GM12878 (cell line): Measurements from ENCODE around the gene PRR5. TPM values are rescaled to one million over a fixed set of nuclear protein-coding genes. Genes with fewer than 3 reads are reported as not detected.
"Not testable (repeated sequence)": the region's sequence is repeated elsewhere in the genome, so short reads cannot be mapped to it uniquely, and the experiment has no call there.

Experiments used
- ATAC-seq: fragments of 200-7000 bp; cut with Tn5 transposase; 3 replicates; pipeline ENCODE4 v1.9.1; 2020; ENCODE audit warnings: mild to moderate bottlenecking, moderate library complexity
- BruUV-seq: library from RNA; stranded (reverse); fragments of 400-500 nt; replicated peaks from 2 replicates; lab custom pipeline; 2021; lab: Mats Ljungman, UMichigan
- CTCF ChIA-PET: fragments of 300-600 bp; sonication (Branson Sonifier 250); formaldehyde crosslinking; extraction: SDS; loops from one replicate; lab custom pipeline; 2021; ENCODE audit warnings: inconsistent platforms; lab: Yijun Ruan, JAX
- POLR2A ChIA-PET: fragments of 350-600 bp; formaldehyde crosslinking; extraction: SDS; loops from one replicate; lab custom pipeline; 2021; ENCODE audit warnings: inconsistent platforms; lab: Charles Lee
- RAD21 ChIA-PET: fragments of 300-600 bp; sonication (Branson Sonifier 250); formaldehyde crosslinking; loops from one replicate; lab custom pipeline; 2023; ENCODE audit warnings: antibody characterized with exemption; ENCODE audit not compliant: unreplicated experiment; lab: Charles Lee
- SMC1A ChIA-PET: fragments of 300-600 bp; sonication (Branson Sonifier 250); formaldehyde crosslinking; loops from one replicate; lab custom pipeline; 2023; ENCODE audit not compliant: unreplicated experiment, uncharacterized antibody; lab: Charles Lee
- DNase-seq: peaks from one replicate; pipeline ENCODE4 v3.0.0-alpha.2; 2011; ENCODE audit warnings: low read depth, low spot score
- FAIRE-seq: peaks from 3 replicates; lab custom pipeline; 2011; peaks lifted over from hg19 to GRCh38; lab: Jason Lieb, UNC
- H2AFZ ChIP-seq: 2 replicates; pipeline ENCODE4 v1.6.0; 2011; ENCODE audit warnings: low read depth, low read length, control low read depth; ENCODE audit not compliant: control insufficient read depth
- H3K27ac ChIP-seq: 2 replicates; pipeline ENCODE4 v1.5.1; 2011; ENCODE audit warnings: control low read depth; ENCODE audit not compliant: control insufficient read depth, insufficient read depth
- H3K27me3 ChIP-seq, 2 experiments: replicated peaks in 1 of 2; 2 replicates each; pipeline versions ENCODE4 v1.6.0 to v1.6.1; 2011; ENCODE audit warnings: low read length in 1 of 2; ENCODE audit not compliant: control insufficient read depth in 2 of 2, insufficient read depth in 2 of 2
- H3K36me3 ChIP-seq, 2 experiments: 2 replicates each; pipeline ENCODE4 v1.5.1; 2011; ENCODE audit warnings: low read length in 1 of 2; ENCODE audit not compliant: control insufficient read depth in 2 of 2, insufficient read depth in 2 of 2
- H3K4me1 ChIP-seq: 2 replicates; pipeline ENCODE4 v1.6.1; 2011; ENCODE audit warnings: mild to moderate bottlenecking, low read length, moderate library complexity, mixed read lengths; ENCODE audit not compliant: control insufficient read depth, insufficient read depth
- H3K4me2 ChIP-seq: 2 replicates; pipeline ENCODE4 v1.6.0; 2011; ENCODE audit warnings: control low read depth; ENCODE audit not compliant: control insufficient read depth, insufficient read depth
- H3K4me3 ChIP-seq: fragments of 200-600 bp; sonication (generic); 2 replicates; pipeline ENCODE4 v1.5.1; 2016
- H3K79me2 ChIP-seq: 2 replicates; pipeline ENCODE4 v1.6.0; 2011; ENCODE audit warnings: low read length; ENCODE audit not compliant: control insufficient read depth, insufficient read depth
- H3K9ac ChIP-seq: 2 replicates; pipeline ENCODE4 v1.8.0; 2011; ENCODE audit warnings: low read length, control low read depth, mixed read lengths; ENCODE audit not compliant: control insufficient read depth, insufficient read depth
- H3K9me3 ChIP-seq: replicated peaks from 3 replicates; pipeline ENCODE4 v1.5.1; 2011; ENCODE audit warnings: mild to moderate bottlenecking, low read length; ENCODE audit not compliant: control insufficient read depth, insufficient read depth
- H4K20me1 ChIP-seq: 2 replicates; pipeline ENCODE4 v1.6.0; 2011; ENCODE audit not compliant: control insufficient read depth, insufficient read depth
- CBFB ChIP-seq: IDR thresholded peaks from 2 replicates; pipeline ENCODE4 v1.6.1; 2016; ENCODE audit warnings: antibody characterized with exemption, low read depth
- CTCF ChIP-seq, 3 experiments: IDR thresholded peaks in 2 of 3; conservative IDR thresholded peaks in 1 of 3; 2 replicates each; pipeline ENCODE4 v1.5.1; 2011; ENCODE audit warnings: low read depth in 3 of 3, low read length in 3 of 3, mild to moderate bottlenecking in 3 of 3, control low read depth in 2 of 3, moderate library complexity in 2 of 3, inconsistent platforms in 1 of 3, mixed read lengths in 1 of 3; ENCODE audit not compliant: control insufficient read depth in 2 of 3, insufficient read depth in 1 of 3; ENCODE audit errors: extremely low read depth in 1 of 3
- FOXK2 ChIP-seq: fragments of 450-650 bp; IDR thresholded peaks from 2 replicates; pipeline ENCODE4 v1.6.1; 2017; ENCODE audit warnings: mild to moderate bottlenecking, moderate library complexity
- KDM1A ChIP-seq: fragments of 200-600 bp; sonication (generic); IDR thresholded peaks from 2 replicates; pipeline ENCODE4 v1.6.1; 2016; ENCODE audit warnings: borderline replicate concordance
- SMAD5 ChIP-seq: IDR thresholded peaks from 2 replicates; pipeline ENCODE4 v1.6.1; 2016; ENCODE audit warnings: antibody characterized with exemption, low read depth
- WGBS: methylation state at CpG from one replicate; pipeline ENCODE4 v1.1.6; 2016; ENCODE audit warnings: low lambda C conversion rate; ENCODE audit not compliant: insufficient replicate concordance, insufficient coverage; ENCODE audit errors: missing lambda C conversion rate; 5-methylcytosine and 5-hydroxymethylcytosine counted together
- in situ Hi-C: fragments of 300-500 bp; cut with MboI; formaldehyde crosslinking; loops from 9 replicates; pipeline ENCODE4 v1.14.3; 2018; ENCODE audit warnings: mixed read lengths
- intact Hi-C: fragments of 100-400 bp; cut with micrococcal nuclease; formaldehyde crosslinking; loops from one replicate; pipeline ENCODE4 v1.14.2; 2022; ENCODE audit not compliant: unreplicated experiment
- polyA plus RNA-seq, 11 experiments: library from polyadenylated mRNA; depleted of rRNA in 4 of 11; unstranded in 6 of 11; stranded (reverse) in 5 of 11; fragments of >200 nt; fragmentation: Nextera tagmentation in 4 of 11; fragmentation: Illumina TruSeq in 1 of 11; extraction: Ambion mirVana in 4 of 11; extraction: Trizol in 1 of 11; gene quantifications; 1 replicate in 1 of 11; 2 replicates in 10 of 11; pipeline versions ENCODE4 v1.2.1 to v1.2.3, GENCODE V29; 2011 to 2016; ENCODE audit warnings: inconsistent platforms in 2 of 11, missing spikeins in 2 of 11, low read depth in 1 of 11
- total RNA-seq, 4 experiments: library from RNA; depleted of rRNA in 3 of 4; stranded (reverse); fragments of >200 nt in 3 of 4; fragmentation: Illumina TruSeq in 1 of 4; extraction: Trizol in 1 of 4; gene quantifications; 2 replicates each; pipeline versions ENCODE4 v1.2.1 to v1.2.3, GENCODE V29; 2013 to 2021

PRR5 gene
- total and polyA plus RNA-seq, 10 of the 15 experiments (the other 5 are each of a cell fraction or from before 2014, with no cell fraction given) = 0.03 to 9.4 (median 1.5) TPM

GRCh38 chr22:44739666-44740065 lies 37.7 kb downstream of the PRR5 start:
- H3K9me3 ChIP-seq, H3K9ac ChIP-seq, H3K79me2 ChIP-seq, ATAC-seq, FAIRE-seq, H4K20me1 ChIP-seq, H3K4me2 ChIP-seq, H2AFZ ChIP-seq, DNase-seq, H3K36me3 ChIP-seq, H3K27ac ChIP-seq, H3K4me1 ChIP-seq, POLR2A ChIA-PET, H3K4me3 ChIP-seq, intact Hi-C loops, H3K27me3 ChIP-seq, BruUV-seq, RAD21 ChIA-PET: not testable (repeated sequence)
- SMC1A ChIA-PET = interaction anchor here (1.0 kb wide), 1 partner anchor 46 kb away, joined by 6 read pairs; no protein-coding TSS in a partner anchor
- 36% methylated on average over 10 of the region's 10 CpGs for WGBS
- in situ Hi-C loops = loop anchor here (5.0 kb wide), 1 partner anchor 42 kb away; no protein-coding TSS in a partner anchor
- CTCF ChIA-PET = interaction anchor here (1.1 kb wide), 1 partner anchor 43 kb away, joined by 5 read pairs; no protein-coding TSS in a partner anchor

- WGBS = 61% methylated on average over 15 of the region's 17 CpGs
- SMC1A ChIA-PET = interaction anchor here (1.1 kb wide), 1 partner anchor 42 kb away, joined by 3 read pairs; no protein-coding TSS in a partner anchor
These were observed 38.3 kb downstream of the PRR5 start for GRCh38 chr22:44740307-44740706.

More at GRCh38 chr22:44740307-44740706, 38.3 kb downstream of the PRR5 start:
- FAIRE-seq = no peak
- ATAC-seq = no peak
- H3K4me3 ChIP-seq = no peak overlapping the region
- no peak for TF ChIP-seq KDM1A
- no peak for TF ChIP-seq CTCF (IDR thresholded peaks at IDR 0.05 in 2 of 3, conservative IDR thresholded peaks at IDR 0.05 in 1 of 3; ENCODE audit: control insufficient read depth in 2 of 3, extremely low read depth in 1 of 3, insufficient read depth in 1 of 3, low read depth in 3 of 3, low read length in 3 of 3)
- no peak for TF ChIP-seq FOXK2
- no peak for TF ChIP-seq CBFB
- no peak for TF ChIP-seq SMAD5
- intact Hi-C loops (no loop called here), in situ Hi-C loops (no loop called here)
- DNase-seq = no peak
- H2AFZ ChIP-seq = no peak overlapping the region
- no peaks in the 10 kb centered on the region for H3K79me2 ChIP-seq
- H3K27me3 ChIP-seq = no peaks in the 10 kb centered on the region
- H3K36me3 ChIP-seq = no peaks in the 10 kb centered on the region
- ChIA-PET CTCF (no interaction called here), POLR2A (no interaction called here), RAD21 (no interaction called here)
- BruUV-seq = no TSS peak
- H3K27ac ChIP-seq = no peak overlapping the region
- no peak overlapping the region for H3K9ac ChIP-seq
- no peak overlapping the region for H3K4me2 ChIP-seq
- H3K4me1 ChIP-seq = no peaks in the 10 kb centered on the region
- H3K9me3 ChIP-seq = no peaks in the 10 kb centered on the region
- H4K20me1 ChIP-seq = no peaks in the 10 kb centered on the region
